Measurements from ENCODE around the gene HDAC11. TPM values are rescaled to one million over a fixed set of nuclear protein-coding genes. Genes with fewer than 3 reads are reported as not detected.

The HDAC11 gene
- total RNA-seq, 4 donors from 2014 or later, result 7.4 to 20.6 (median 11.7) TPM

DNA sequence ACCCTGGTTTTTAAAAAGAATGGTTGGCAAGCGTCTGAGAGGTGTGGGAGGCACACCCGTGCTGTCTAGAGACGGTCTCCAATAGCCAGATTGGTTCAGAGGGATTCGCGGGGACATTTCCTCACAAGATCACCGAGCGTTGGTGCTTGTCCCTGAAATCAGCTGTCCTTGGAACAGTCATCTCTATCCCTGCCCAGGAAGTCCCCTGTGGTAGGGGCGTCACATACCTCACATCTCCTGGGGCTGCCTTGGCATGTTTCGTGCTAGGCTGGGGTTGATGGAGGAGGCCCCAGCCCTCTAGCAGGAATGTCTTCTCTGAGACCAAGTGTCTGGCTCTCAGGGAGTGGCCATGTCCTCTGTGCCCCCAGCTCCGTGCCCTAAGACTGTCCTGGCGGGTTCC lies 75.6 kb downstream of the HDAC11 start:
- DNase-seq, result no peak
- Histone ChIP-seq H3K9me3 (no peaks in the 10 kb centered on the region), H3K4me1 (no peaks in the 10 kb centered on the region), H3K36me3 (no peaks in the 10 kb centered on the region), H3K4me3 (no peak overlapping the region), H3K27me3 (no peaks in the 10 kb centered on the region), H3K27ac (no peak overlapping the region)
- intact Hi-C loops (cut with DNase I; ENCODE audit: low total_unique reads), result no loop called here
- TF ChIP-seq CTCF (IDR thresholded peaks at IDR 0.05) (no peak), POLR2A (IDR thresholded peaks at IDR 0.05) (no peak)

Small RNA genes lying within 50 kb of the gene (small RNA-seq; reads per million reads assigned to genes)
- not detected for gene AC027124.2

Other genes starting within 250 kb of the HDAC11 start
- 1 to 10 TPM in 3 of 4 donors, under 1 TPM in 1; 0.29 to 9.5 (median 5.1) TPM for gene NUP210, start 60.0 kb upstream of the HDAC11 start, total RNA-seq
- 100 to 1,000 TPM in 1 of 4 donors, 10 to 100 TPM in 3; 39.2 to 217 (median 48.6) TPM for gene FBLN2, start 68.8 kb downstream of the HDAC11 start, total RNA-seq

All from uterus (tissue), 4 donors.